NCI-H146 treated with DMSO at 0.1 percent for 48 hours (cell line): ENCODE results near the gene STIM2.
A peak's percentile ranks its signal among the peaks of the same experiment; 100 is the strongest.
"Not testable (repeated sequence)": the region's sequence is repeated elsewhere in the genome, so short reads cannot be mapped to it uniquely, and the experiment has no call there.

Experiments used
- DNase-seq: peaks from one replicate; lab custom pipeline; 2025; ENCODE audit not compliant: unreplicated experiment; lab: John Stamatoyannopoulos, UW

STIM2 gene

GRCh38 chr4:27023366-27023765, 162.7 kb downstream of the STIM2 start:
- no peak for DNase-seq

DNA sequence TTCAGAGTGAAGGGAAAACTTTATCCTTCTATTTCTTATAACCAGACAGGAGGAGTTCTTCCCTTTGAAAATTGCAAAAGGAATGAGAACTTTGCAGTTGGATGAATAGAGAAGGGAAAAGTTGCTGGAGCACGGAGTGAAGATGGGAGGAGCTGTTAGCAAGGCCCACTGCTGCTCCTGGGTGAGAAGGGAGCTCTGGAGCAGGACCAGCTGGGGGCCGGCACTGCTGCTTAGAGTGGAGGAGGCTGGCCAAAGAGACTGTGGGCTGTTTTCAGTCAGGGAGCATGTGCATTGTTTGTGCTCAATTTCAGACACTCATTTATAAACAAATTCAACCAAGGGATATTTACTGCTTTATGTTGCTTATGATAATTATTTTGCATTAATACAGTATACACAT, 164.2 kb downstream of the STIM2 start:
- DNase-seq, result no peak

GRCh38 chr4:27027428-27027827, 166.8 kb downstream of the STIM2 start:
- no peak for DNase-seq

DNA sequence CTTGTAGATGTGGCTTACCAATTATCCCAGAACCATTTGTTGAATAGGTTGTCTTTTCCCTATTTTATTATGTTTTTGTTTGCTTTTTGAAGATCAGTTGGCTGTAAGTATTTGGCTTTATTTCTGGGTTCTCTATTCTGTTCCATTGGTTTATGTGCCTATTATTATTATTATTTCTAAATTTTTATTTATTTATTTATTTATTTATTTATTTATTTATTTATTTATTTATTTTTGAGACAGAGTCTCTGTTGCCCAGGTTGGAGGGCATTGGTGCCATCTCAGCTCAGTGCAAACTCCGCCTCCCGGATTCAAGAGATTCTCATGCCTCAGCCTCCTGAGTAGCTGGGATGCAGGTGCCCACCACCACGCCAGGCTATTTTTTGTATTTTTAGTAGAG, 174.5 kb downstream of the STIM2 start:
- not testable (repeated sequence) for DNase-seq

- no peak for DNase-seq
Measured at GRCh38 chr4:27040356-27040755, 179.7 kb downstream of the STIM2 start.

DNA sequence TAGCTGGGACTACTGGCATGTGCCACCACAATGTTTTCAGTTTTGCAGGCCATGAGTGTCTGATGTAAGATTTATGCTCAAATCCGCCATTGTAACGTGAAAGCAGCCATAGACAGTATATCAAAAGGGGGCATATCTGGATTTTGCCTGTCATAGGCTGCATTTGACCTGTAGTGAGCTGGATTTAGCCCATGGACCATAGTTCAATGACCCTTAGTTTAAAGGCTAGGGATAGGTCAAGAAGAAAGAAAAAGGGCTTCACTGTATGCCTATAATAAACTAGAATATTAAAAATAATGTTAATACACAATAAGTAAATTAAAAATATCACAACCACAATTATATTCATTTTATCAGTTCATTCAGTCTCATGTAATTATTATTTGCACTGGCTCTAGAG, 181.8 kb downstream of the STIM2 start:
- DNase-seq, result no peak

DNA sequence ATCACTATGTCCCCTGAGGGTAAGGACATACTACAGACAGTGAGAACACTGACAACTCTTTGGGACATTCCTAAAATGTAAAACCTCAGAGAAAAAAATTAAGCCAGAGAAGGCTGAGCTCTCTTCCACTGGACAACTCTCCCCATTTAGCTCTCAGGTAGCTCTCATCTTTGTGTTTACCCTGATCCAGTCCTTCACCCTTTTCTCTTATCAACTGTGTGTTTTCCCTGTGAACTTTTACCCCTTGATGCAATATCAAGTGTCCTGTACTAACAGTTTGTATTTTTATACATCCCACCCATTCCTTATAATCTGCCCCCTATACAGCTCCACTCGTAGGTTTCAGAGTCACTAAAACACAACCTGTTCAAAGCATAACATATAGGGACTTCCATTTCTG, 182.6 kb downstream of the STIM2 start:
- no peak for DNase-seq

DNA sequence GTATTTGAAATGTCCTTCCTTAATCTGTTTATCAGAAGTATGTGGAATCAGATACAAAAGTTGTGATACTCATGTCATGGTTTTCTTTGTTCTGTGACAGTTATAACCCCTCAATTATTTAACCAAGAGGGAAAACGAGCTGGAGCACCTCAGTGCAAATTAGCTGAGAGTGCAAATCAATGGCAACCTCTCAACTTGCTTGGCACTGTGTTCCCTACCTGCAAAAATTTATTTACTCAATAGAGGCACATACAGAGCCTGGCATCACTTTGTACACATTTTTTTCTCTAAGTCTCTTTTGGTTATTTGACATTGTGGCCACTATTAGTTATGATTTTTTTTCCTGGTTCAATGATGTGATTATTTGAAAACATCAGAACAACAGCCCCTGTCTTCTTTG, 186.2 kb downstream of the STIM2 start:
- no peak for DNase-seq

GRCh38 chr4:27048429-27049238, 188.0 kb downstream of the STIM2 start:
- peak; percentile 59 for DNase-seq

GRCh38 chr4:27049239-27049829, 188.7 kb downstream of the STIM2 start:
- DNase-seq, result no peak

DNA sequence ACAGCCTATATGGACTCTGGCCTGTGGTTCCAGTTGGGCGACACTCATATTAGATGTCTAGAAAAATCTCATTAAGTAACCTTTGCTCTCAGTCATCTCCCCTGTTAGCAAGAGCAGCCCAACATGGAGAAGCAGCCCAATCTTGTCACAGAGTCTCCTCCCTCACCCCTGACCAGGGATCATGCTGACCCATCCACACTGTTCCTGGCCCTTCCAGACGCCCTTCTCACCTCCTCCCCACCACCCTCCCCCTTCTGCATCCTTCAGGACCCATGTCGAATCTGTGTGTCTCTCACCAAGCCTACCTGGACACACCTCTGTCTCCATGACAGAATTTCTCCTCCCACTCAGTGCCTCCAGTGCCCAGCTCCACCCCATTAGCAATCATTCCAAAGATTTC, 190.1 kb downstream of the STIM2 start:
- DNase-seq, result no peak

- DNase-seq, result no peak
Measured at GRCh38 chr4:27055221-27055760, 194.7 kb downstream of the STIM2 start.

GRCh38 chr4:27056281-27056680, 195.6 kb downstream of the STIM2 start:
- DNase-seq, result no peak

DNA sequence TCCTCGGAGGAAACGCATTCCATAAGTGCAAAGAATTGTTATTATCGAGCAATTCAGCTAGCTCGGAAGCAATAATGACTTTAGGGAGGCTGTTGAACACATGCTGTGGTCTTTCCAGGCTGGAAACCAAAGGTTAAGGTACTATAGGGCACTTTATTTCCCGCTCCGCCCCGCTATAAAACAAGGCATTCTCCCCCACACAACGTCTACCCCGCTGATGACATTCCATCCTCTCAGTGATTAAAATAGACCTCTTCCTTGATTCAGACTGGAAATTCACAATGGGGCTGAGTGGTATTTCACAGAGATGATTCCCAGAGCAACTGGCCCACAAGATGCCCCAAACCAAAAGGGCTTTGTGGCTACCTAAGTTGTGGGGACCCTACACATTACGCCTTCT, 196.4 kb downstream of the STIM2 start:
- no peak for DNase-seq

DNA sequence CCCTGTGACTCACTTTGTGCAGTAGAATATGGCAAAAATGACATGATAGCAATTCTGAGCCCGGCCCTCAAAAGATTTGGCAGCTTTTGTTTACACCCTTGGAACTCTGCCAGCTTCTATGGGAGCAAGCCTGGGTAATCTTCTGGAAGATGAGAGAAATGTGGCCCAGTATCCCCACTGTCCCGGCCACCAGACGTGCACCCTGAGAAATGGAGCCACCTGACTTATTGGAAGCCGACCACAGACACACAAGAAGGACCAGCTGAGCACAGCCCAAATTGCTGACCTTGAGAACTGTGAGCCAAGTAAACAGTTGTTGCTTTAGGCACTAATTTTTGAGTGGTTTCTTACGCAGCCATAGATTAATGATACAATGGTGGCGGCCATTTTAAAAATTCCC, 197.0 kb downstream of the STIM2 start:
- DNase-seq, result no peak

- DNase-seq, result no peak
Measured at GRCh38 chr4:27058819-27059406, 198.3 kb downstream of the STIM2 start.

GRCh38 chr4:27059446-27059845, 198.8 kb downstream of the STIM2 start:
- DNase-seq, result no peak

- DNase-seq, result no peak
Measured at GRCh38 chr4:27062256-27062655, 201.6 kb downstream of the STIM2 start.

DNA sequence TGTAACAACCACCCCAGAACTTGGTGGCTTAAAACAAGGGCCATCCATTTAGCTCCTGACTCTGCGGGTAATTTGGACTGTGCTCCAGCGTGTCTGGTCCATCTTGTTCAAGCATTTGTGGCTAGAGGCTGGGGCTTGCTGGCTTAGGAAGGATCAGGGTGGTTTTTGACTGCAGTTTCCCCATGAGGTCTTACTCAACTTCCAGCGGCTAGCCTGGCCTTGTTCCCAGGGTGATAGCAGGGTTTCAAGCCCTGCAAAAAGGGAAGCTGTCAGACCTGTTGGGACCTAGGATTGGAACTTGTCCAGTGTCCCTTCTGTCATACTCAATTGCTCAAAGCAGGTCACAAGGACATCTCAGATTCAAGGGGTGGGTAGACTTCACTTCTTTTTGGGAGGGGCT, 205.9 kb downstream of the STIM2 start:
- DNase-seq, result no peak

GRCh38 chr4:27068151-27068867, 207.7 kb downstream of the STIM2 start:
- no peak for DNase-seq
